ENCODE results near the gene SEC14L3.

DNA sequence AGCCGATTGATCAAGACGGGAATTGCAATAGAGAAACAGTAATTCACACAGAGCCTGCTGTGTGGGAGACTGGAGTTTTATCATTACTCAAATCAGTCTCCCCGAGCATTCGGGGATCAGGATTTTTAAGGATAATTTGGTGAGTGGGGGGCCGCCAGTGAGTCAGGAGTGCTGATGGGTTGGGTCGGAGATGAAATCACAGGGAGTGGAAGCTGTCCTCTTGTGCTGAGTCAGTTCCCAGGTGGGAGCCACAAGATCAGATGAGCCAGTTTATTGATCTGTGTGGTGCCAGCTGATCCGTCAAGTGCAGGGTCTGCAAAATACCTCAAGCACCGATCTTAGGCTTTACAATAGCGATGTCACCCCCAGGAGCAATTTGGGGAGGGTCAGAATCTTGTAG, 30.7 kb downstream of the SEC14L3 start:
- no peak for TF ChIP-seq GATA3 (IDR thresholded peaks at IDR 0.05; ENCODE audit: low read depth, low read length)
- TF ChIP-seq GATA2 (IDR thresholded peaks at IDR 0.05; ENCODE audit: low read depth, low read length): no peak
